SK-N-SH (cell line): ENCODE measurements around the gene CIB4. TPM values are rescaled to one million over a fixed set of nuclear protein-coding genes. Genes with fewer than 3 reads are reported as not detected.
A peak's percentile ranks its signal among the peaks of the same experiment; 100 is the strongest.

Source experiments
- CTCF ChIA-PET: fragments of 300-600, 350-600 bp; formaldehyde crosslinking; extraction: SDS; loops from one replicate; lab custom pipeline; 2021; lab: Yijun Ruan, JAX
- POLR2A ChIA-PET: fragments of 350-600 bp; sonication (Branson Sonifier 250); formaldehyde crosslinking; extraction: SDS; loops from one replicate; lab custom pipeline; 2020; ENCODE audit warnings: antibody characterized with exemption, inconsistent platforms; lab: Yijun Ruan, JAX
- DNase-seq: peaks from one replicate; pipeline ENCODE4 v3.0.0; 2012
- H2AFZ ChIP-seq: fragments of 200-600 bp; sonication (generic); 2 replicates; pipeline ENCODE4 v1.8.1; 2016; ENCODE audit warnings: antibody characterized with exemption, mild to moderate bottlenecking, low read depth
- H3F3A ChIP-seq: fragments of 200-600 bp; sonication (generic); replicated peaks from 2 replicates; pipeline ENCODE3; 2016; ENCODE audit warnings: antibody characterized with exemption, mild to moderate bottlenecking; ENCODE audit not compliant: insufficient read depth
- H3K27ac ChIP-seq, 2 experiments: fragments of 200-500 bp in 1 of 2; fragments of 200-600 bp in 1 of 2; sonication (Bioruptor generic) in 1 of 2; sonication (generic), shearing (Covaris generic) in 1 of 2; 2 replicates each; pipeline versions ENCODE4 v1.5.1 to v1.6.1; 2014 to 2016; ENCODE audit warnings: low read depth in 2 of 2, inconsistent platforms in 1 of 2, low read length in 1 of 2, mild to moderate bottlenecking in 1 of 2, mixed read lengths in 1 of 2
- H3K27me3 ChIP-seq: fragments of 200-600 bp; sonication (generic), shearing (Covaris generic); 2 replicates; pipeline ENCODE4 v1.6.1; 2016; ENCODE audit warnings: mixed run types; ENCODE audit not compliant: insufficient read depth
- H3K36me3 ChIP-seq, 2 experiments: fragments of 200-500 bp in 1 of 2; fragments of 200-600 bp in 1 of 2; sonication (Bioruptor generic) in 1 of 2; sonication (generic) in 1 of 2; replicated peaks in 1 of 2; 2 replicates each; pipeline versions ENCODE3 to v1.5.1; 2014 to 2016; ENCODE audit warnings: low read length in 1 of 2, mild to moderate bottlenecking in 1 of 2; ENCODE audit not compliant: insufficient read depth in 2 of 2, control insufficient read depth in 1 of 2
- H3K4me1 ChIP-seq, 2 experiments: fragments of 200-500 bp in 1 of 2; fragments of 200-600 bp in 1 of 2; sonication (Bioruptor generic) in 1 of 2; sonication (generic), shearing (Covaris generic) in 1 of 2; 2 replicates each; pipeline versions ENCODE4 v1.5.1 to v1.6.1; 2014 to 2016; ENCODE audit warnings: low read depth in 1 of 2, low read length in 1 of 2, mixed run types in 1 of 2; ENCODE audit not compliant: insufficient read depth in 2 of 2, control insufficient read depth in 1 of 2
- H3K4me2 ChIP-seq: fragments of 200-600 bp; sonication (generic), shearing (Covaris generic); 2 replicates; pipeline ENCODE4 v1.6.1; 2017; ENCODE audit warnings: mixed run types
- H3K4me3 ChIP-seq, 2 experiments: fragments of 200-500 bp in 1 of 2; fragments of 200-600 bp in 1 of 2; sonication (Bioruptor generic) in 1 of 2; sonication (generic), shearing (Covaris generic) in 1 of 2; 2 replicates each; pipeline versions ENCODE4 v1.5.1 to v1.8.1; 2014 to 2016; ENCODE audit warnings: low read depth in 2 of 2, inconsistent platforms in 1 of 2, low read length in 1 of 2, mild to moderate bottlenecking in 1 of 2, mixed read lengths in 1 of 2, moderate library complexity in 1 of 2
- H3K79me2 ChIP-seq: fragments of 200-600 bp; sonication (generic); 2 replicates; pipeline ENCODE4 v1.8.1; 2017; ENCODE audit warnings: mild to moderate bottlenecking; ENCODE audit not compliant: insufficient read depth
- H3K9ac ChIP-seq: fragments of 200-600 bp; sonication (generic); 2 replicates; pipeline ENCODE4 v1.6.1; 2017; ENCODE audit warnings: mixed run types
- H3K9me2 ChIP-seq: fragments of 200-600 bp; sonication (generic); 2 replicates; pipeline ENCODE4 v1.6.1; 2017; ENCODE audit warnings: mixed run types
- H3K9me3 ChIP-seq: fragments of 200-600 bp; sonication (generic); 2 replicates; pipeline ENCODE4 v1.6.1; 2017; ENCODE audit warnings: mixed run types, mild to moderate bottlenecking, moderate library complexity
- H4K20me1 ChIP-seq: fragments of 200-600 bp; sonication (generic); 2 replicates; pipeline ENCODE4 v1.6.1; 2017; ENCODE audit warnings: mild to moderate bottlenecking, mixed run types; ENCODE audit not compliant: insufficient read depth
- EZH2phosphoT487 ChIP-seq: fragments of 200-600 bp; sonication (generic); IDR thresholded peaks from 2 replicates; pipeline ENCODE4 v1.6.1; 2017; ENCODE audit warnings: low read depth, mixed run types, mild to moderate bottlenecking, antibody characterized with exemption, moderate library complexity, borderline replicate concordance
- FOXM1 ChIP-seq: IDR thresholded peaks from 2 replicates; pipeline ENCODE4 v1.4.0; 2012; ENCODE audit warnings: low read depth, mild to moderate bottlenecking
- JUND ChIP-seq: IDR thresholded peaks from 2 replicates; pipeline ENCODE4 v1.4.0; 2012
- MEF2A ChIP-seq: IDR thresholded peaks from 2 replicates; pipeline ENCODE4 v1.4.0; 2012; ENCODE audit warnings: low read depth, borderline replicate concordance
- MXI1 ChIP-seq: IDR thresholded peaks from 2 replicates; pipeline ENCODE4 v1.6.1; 2012; ENCODE audit warnings: mild to moderate bottlenecking, low read depth, low read length, improper control_type of control experiment
- NRF1 ChIP-seq: IDR thresholded peaks from 2 replicates; pipeline ENCODE4 v1.6.1; 2012; ENCODE audit warnings: low read depth, mild to moderate bottlenecking, low read length
- RAD21 ChIP-seq: IDR thresholded peaks from 2 replicates; pipeline ENCODE4 v1.6.1; 2012; ENCODE audit warnings: mild to moderate bottlenecking, low read length
- SIN3A ChIP-seq: IDR thresholded peaks from 2 replicates; pipeline ENCODE4 v1.6.1; 2012; ENCODE audit warnings: low read depth, mild to moderate bottlenecking, low read length, moderate library complexity, borderline replicate concordance
- SMC3 ChIP-seq: IDR thresholded peaks from 2 replicates; pipeline ENCODE4 v1.6.1; 2012; ENCODE audit warnings: low read depth, low read length, improper control_type of control experiment
- TAF1 ChIP-seq: IDR thresholded peaks from 2 replicates; pipeline ENCODE4 v1.6.1; 2012; ENCODE audit warnings: low read depth, mild to moderate bottlenecking, low read length, moderate library complexity, borderline replicate concordance
- TEAD4 ChIP-seq: IDR thresholded peaks from 2 replicates; pipeline ENCODE4 v1.4.0; 2012; ENCODE audit warnings: mild to moderate bottlenecking, borderline replicate concordance; ENCODE audit not compliant: insufficient read depth
- ZBTB33 ChIP-seq: IDR thresholded peaks from 2 replicates; pipeline ENCODE4 v1.4.0; 2012; ENCODE audit warnings: low read depth, borderline replicate concordance
- WGBS: methylation state at CpG from one replicate; pipeline ENCODE4 v1.1.6; 2017; ENCODE audit warnings: low lambda C conversion rate; 5-methylcytosine and 5-hydroxymethylcytosine counted together
- polyA plus RNA-seq, 3 experiments: library from polyadenylated mRNA; depleted of rRNA; stranded (reverse); fragments of >200 nt; gene quantifications; 2 replicates each; pipeline ENCODE4 v1.2.3, GENCODE V29; 2012
- TF ChIP-seq, protein P1 (sequence below): fragments of 150-350 bp; IDR thresholded peaks from 2 replicates; pipeline ENCODE4 v1.6.1; 2017; ENCODE audit warnings: antibody characterized with exemption, low read length, low read depth, borderline replicate concordance

CIB4 gene
- polyA plus RNA-seq, 1 of the 3 experiments (the other 2 are of a cell fraction), result not detected

GRCh38 chr2:26588576-26588975 is 52.6 kb downstream of the CIB4 start (continued):
- TF ChIP-seq, protein P1, sequence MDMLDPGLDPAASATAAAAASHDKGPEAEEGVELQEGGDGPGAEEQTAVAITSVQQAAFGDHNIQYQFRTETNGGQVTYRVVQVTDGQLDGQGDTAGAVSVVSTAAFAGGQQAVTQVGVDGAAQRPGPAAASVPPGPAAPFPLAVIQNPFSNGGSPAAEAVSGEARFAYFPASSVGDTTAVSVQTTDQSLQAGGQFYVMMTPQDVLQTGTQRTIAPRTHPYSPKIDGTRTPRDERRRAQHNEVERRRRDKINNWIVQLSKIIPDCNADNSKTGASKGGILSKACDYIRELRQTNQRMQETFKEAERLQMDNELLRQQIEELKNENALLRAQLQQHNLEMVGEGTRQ, result no peak
- TF ChIP-seq MEF2A (no peak), MXI1 (no peak), FOXM1 (no peak), EZH2phosphoT487 (no peak), TAF1 (no peak), SMC3 (no peak)
- TF ChIP-seq, all 33 proteins: peak for 0

DNA sequence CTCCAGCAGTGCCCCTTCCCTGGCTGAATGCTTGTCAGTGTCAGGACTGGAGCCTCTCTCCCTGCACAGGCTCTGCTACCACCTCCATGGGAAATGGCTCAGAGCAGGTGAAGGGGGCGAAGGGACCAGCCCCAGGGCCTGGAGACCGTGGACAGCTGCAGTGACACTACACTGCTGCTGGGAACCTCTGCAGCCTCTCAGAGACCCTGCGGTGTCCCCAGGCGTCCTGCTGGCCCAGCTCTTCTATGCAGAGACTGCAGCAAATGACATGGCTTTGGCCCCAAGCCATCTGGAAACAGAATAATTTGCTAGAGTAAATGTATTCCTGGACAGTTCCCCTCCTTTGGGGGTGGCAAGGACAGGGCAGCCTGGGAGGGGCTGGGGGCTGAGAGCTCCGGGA is 53.2 kb downstream of the CIB4 start:
- H3K9me2 ChIP-seq, result no peaks in the 10 kb centered on the region
- ChIA-PET CTCF (interaction anchor here (0.7 to 11.9 kb wide), 5 partner anchors 10 to 429 kb away, joined by 3 to 150 read pairs (median 4); no protein-coding TSS in a partner anchor), POLR2A (no interaction called here)
- H3K27ac ChIP-seq, result no peak overlapping the region; a peak in 1 of 4 replicates
- no peaks in the 10 kb centered on the region for H3F3A ChIP-seq
- H3K4me2 ChIP-seq, result no peak overlapping the region
- 23% methylated on average over 4 of the region's 5 CpGs for WGBS
- H3K4me1 ChIP-seq, result peaks cover 0 to 12% of the 10 kb centered on the region in 2 experiments; a peak in 1 of 4 replicates
- no peak overlapping the region for H2AFZ ChIP-seq
- H3K9me3 ChIP-seq, result no peaks in the 10 kb centered on the region
- H3K36me3 ChIP-seq, result no peaks in the 10 kb centered on the region
- no peak overlapping the region for H3K9ac ChIP-seq
- DNase-seq, result peak; percentile 47
- TF ChIP-seq TEAD4, result no peak
- TF ChIP-seq NRF1, result no peak
- no peak for TF ChIP-seq RAD21
- TF ChIP-seq SMC3, result no peak
- no peak for TF ChIP-seq SIN3A
- TF ChIP-seq EZH2phosphoT487, result no peak
- TF ChIP-seq JUND, result no peak
- TF ChIP-seq ZBTB33, result no peak
- H3K4me3 ChIP-seq, result no peak overlapping the region
- H4K20me1 ChIP-seq, result no peaks in the 10 kb centered on the region
- H3K27me3 ChIP-seq, result peaks cover 70% of the 10 kb centered on the region
- no peaks in the 10 kb centered on the region for H3K79me2 ChIP-seq
